Progenitor cell of endocrine pancreas (in vitro differentiated cells): ENCODE results near the gene MBNL2. TPM values are rescaled to one million over a fixed set of nuclear protein-coding genes. Genes with fewer than 3 reads are reported as not detected.

Experiments used
- DNase-seq: peaks from one replicate; pipeline ENCODE4 v3.0.0; 2021; ENCODE audit warnings: low spot score; ENCODE audit not compliant: unreplicated experiment
- H3K27ac Mint-ChIP-seq: 2 replicates; pipeline ENCODE4 v1.8.0; 2021; ENCODE audit warnings: mild to moderate bottlenecking, moderate library complexity, mixed read lengths
- H3K27me3 Mint-ChIP-seq: 2 replicates; pipeline ENCODE4 v1.8.0; 2021; ENCODE audit warnings: mixed read lengths
- H3K36me3 Mint-ChIP-seq: 2 replicates; pipeline ENCODE4 v1.8.0; 2022; ENCODE audit warnings: mixed read lengths; ENCODE audit not compliant: insufficient read depth
- H3K4me1 Mint-ChIP-seq: 2 replicates; pipeline ENCODE4 v1.8.0; 2021; ENCODE audit warnings: low read depth, mixed read lengths
- H3K4me3 Mint-ChIP-seq: 2 replicates; pipeline ENCODE4 v1.8.0; 2021; ENCODE audit warnings: low read depth, mild to moderate bottlenecking, moderate library complexity, mixed read lengths
- H3K9me3 Mint-ChIP-seq: 2 replicates; pipeline ENCODE4 v1.8.0; 2021; ENCODE audit warnings: low read depth, mixed read lengths
- CTCF ChIP-seq: fragments of 200-600 bp; sonication (generic); IDR thresholded peaks from one replicate; pipeline ENCODE4 v1.5.0; 2021; ENCODE audit warnings: antibody characterized with exemption, mild to moderate bottlenecking; ENCODE audit not compliant: unreplicated experiment
- total RNA-seq: library from RNA; stranded (reverse); gene quantifications from 2 replicates; pipeline ENCODE4 v1.2.1, GENCODE V29; 2021

Gene MBNL2
- total RNA-seq, 1 donor from 2014 or later: 51.3 TPM

- Mint-ChIP-seq H3K27me3 (peaks cover 3% of the 10 kb centered on the region), H3K4me1 (peaks cover 54% of the 10 kb centered on the region), H3K27ac (no peak overlapping the region)
These were observed 19.6 kb downstream of the MBNL2 start for GRCh38 chr13:97241761-97242160.

GRCh38 chr13:97242755-97243497 is 20.8 kb downstream of the MBNL2 start:
- no peak for TF ChIP-seq CTCF
- H3K4me1 Mint-ChIP-seq: peaks cover 61% of the 10 kb centered on the region
- peaks cover 4% of the 10 kb centered on the region for H3K36me3 Mint-ChIP-seq
- H3K4me3 Mint-ChIP-seq: no peak overlapping the region
- no peak overlapping the region for H3K27ac Mint-ChIP-seq
- H3K9me3 Mint-ChIP-seq: no peaks in the 10 kb centered on the region
- peaks cover 3% of the 10 kb centered on the region for H3K27me3 Mint-ChIP-seq
- DNase-seq: no peak

More at GRCh38 chr13:97241761-97242160, 19.6 kb downstream of the MBNL2 start:
- no peak for TF ChIP-seq CTCF
- Mint-ChIP-seq H3K36me3 (peaks cover 7% of the 10 kb centered on the region), H3K9me3 (no peaks in the 10 kb centered on the region), H3K4me3 (no peak overlapping the region)
- DNase-seq: no peak

- peak overlapping the region; percentile 17 for H3K4me3 Mint-ChIP-seq
- peaks cover 4% of the 10 kb centered on the region for H3K36me3 Mint-ChIP-seq
- no peak for TF ChIP-seq CTCF
- H3K27me3 Mint-ChIP-seq: peaks cover 3% of the 10 kb centered on the region
- peaks cover 59% of the 10 kb centered on the region for H3K4me1 Mint-ChIP-seq
- H3K9me3 Mint-ChIP-seq: no peaks in the 10 kb centered on the region
- DNase-seq: no peak
- H3K27ac Mint-ChIP-seq: peak overlapping the region; percentile 18
These were observed 22.0 kb downstream of the MBNL2 start for GRCh38 chr13:97243915-97244781.

- peak overlapping the region; percentile 23 for H3K4me3 Mint-ChIP-seq
- no peak for TF ChIP-seq CTCF
- H3K27me3 Mint-ChIP-seq: peaks cover 3% of the 10 kb centered on the region
- no peak for DNase-seq
- peaks cover 2% of the 10 kb centered on the region for H3K36me3 Mint-ChIP-seq
- H3K4me1 Mint-ChIP-seq: peaks cover 57% of the 10 kb centered on the region
- H3K27ac Mint-ChIP-seq: peak overlapping the region; percentile 74
- no peaks in the 10 kb centered on the region for H3K9me3 Mint-ChIP-seq
These were observed 22.9 kb downstream of the MBNL2 start for GRCh38 chr13:97245011-97245410.

GRCh38 chr13:97246596-97247158 is 24.5 kb downstream of the MBNL2 start:
- H3K4me1 Mint-ChIP-seq: peaks cover 51% of the 10 kb centered on the region
- no peak overlapping the region for H3K4me3 Mint-ChIP-seq
- H3K27me3 Mint-ChIP-seq: peaks cover 3% of the 10 kb centered on the region
- H3K27ac Mint-ChIP-seq: no peak overlapping the region
- peaks cover 4% of the 10 kb centered on the region for H3K36me3 Mint-ChIP-seq
- TF ChIP-seq CTCF: no peak
- no peak for DNase-seq
- H3K9me3 Mint-ChIP-seq: no peaks in the 10 kb centered on the region
